GM12878 (cell line): ENCODE results near the gene SLC35A2. TPM values are rescaled to one million over a fixed set of nuclear protein-coding genes. Genes with fewer than 3 reads are reported as not detected.

ENCODE experiments used
- ATAC-seq: fragments of 200-7000 bp; cut with Tn5 transposase; 3 replicates; pipeline ENCODE4 v1.9.1; 2020; ENCODE audit warnings: mild to moderate bottlenecking, moderate library complexity
- BruUV-seq: library from RNA; stranded (reverse); fragments of 400-500 nt; replicated peaks from 2 replicates; lab custom pipeline; 2021; lab: Mats Ljungman, UMichigan
- CTCF ChIA-PET: fragments of 300-600 bp; sonication (Branson Sonifier 250); formaldehyde crosslinking; extraction: SDS; loops from one replicate; lab custom pipeline; 2021; ENCODE audit warnings: inconsistent platforms; lab: Yijun Ruan, JAX
- POLR2A ChIA-PET: fragments of 350-600 bp; formaldehyde crosslinking; extraction: SDS; loops from one replicate; lab custom pipeline; 2021; ENCODE audit warnings: inconsistent platforms; lab: Charles Lee
- RAD21 ChIA-PET: fragments of 300-600 bp; sonication (Branson Sonifier 250); formaldehyde crosslinking; loops from one replicate; lab custom pipeline; 2023; ENCODE audit warnings: antibody characterized with exemption; ENCODE audit not compliant: unreplicated experiment; lab: Charles Lee
- SMC1A ChIA-PET: fragments of 300-600 bp; sonication (Branson Sonifier 250); formaldehyde crosslinking; loops from one replicate; lab custom pipeline; 2023; ENCODE audit not compliant: unreplicated experiment, uncharacterized antibody; lab: Charles Lee
- DNase-seq: peaks from one replicate; pipeline ENCODE4 v3.0.0-alpha.2; 2011; ENCODE audit warnings: low read depth, low spot score
- FAIRE-seq: peaks from 3 replicates; lab custom pipeline; 2011; peaks lifted over from hg19 to GRCh38; lab: Jason Lieb, UNC
- H2AFZ ChIP-seq: 2 replicates; pipeline ENCODE4 v1.6.0; 2011; ENCODE audit warnings: low read depth, low read length, control low read depth; ENCODE audit not compliant: control insufficient read depth
- H3K27ac ChIP-seq: 2 replicates; pipeline ENCODE4 v1.5.1; 2011; ENCODE audit warnings: control low read depth; ENCODE audit not compliant: control insufficient read depth, insufficient read depth
- H3K27me3 ChIP-seq, 2 experiments: replicated peaks in 1 of 2; 2 replicates each; pipeline versions ENCODE4 v1.6.0 to v1.6.1; 2011; ENCODE audit warnings: low read length in 1 of 2; ENCODE audit not compliant: control insufficient read depth in 2 of 2, insufficient read depth in 2 of 2
- H3K36me3 ChIP-seq, 2 experiments: 2 replicates each; pipeline ENCODE4 v1.5.1; 2011; ENCODE audit warnings: low read length in 1 of 2; ENCODE audit not compliant: control insufficient read depth in 2 of 2, insufficient read depth in 2 of 2
- H3K4me1 ChIP-seq: 2 replicates; pipeline ENCODE4 v1.6.1; 2011; ENCODE audit warnings: mild to moderate bottlenecking, low read length, moderate library complexity, mixed read lengths; ENCODE audit not compliant: control insufficient read depth, insufficient read depth
- H3K4me2 ChIP-seq: 2 replicates; pipeline ENCODE4 v1.6.0; 2011; ENCODE audit warnings: control low read depth; ENCODE audit not compliant: control insufficient read depth, insufficient read depth
- H3K4me3 ChIP-seq: fragments of 200-600 bp; sonication (generic); 2 replicates; pipeline ENCODE4 v1.5.1; 2016
- H3K79me2 ChIP-seq: 2 replicates; pipeline ENCODE4 v1.6.0; 2011; ENCODE audit warnings: low read length; ENCODE audit not compliant: control insufficient read depth, insufficient read depth
- H3K9ac ChIP-seq: 2 replicates; pipeline ENCODE4 v1.8.0; 2011; ENCODE audit warnings: low read length, control low read depth, mixed read lengths; ENCODE audit not compliant: control insufficient read depth, insufficient read depth
- H3K9me3 ChIP-seq: replicated peaks from 3 replicates; pipeline ENCODE4 v1.5.1; 2011; ENCODE audit warnings: mild to moderate bottlenecking, low read length; ENCODE audit not compliant: control insufficient read depth, insufficient read depth
- H4K20me1 ChIP-seq: 2 replicates; pipeline ENCODE4 v1.6.0; 2011; ENCODE audit not compliant: control insufficient read depth, insufficient read depth
- BCL3 ChIP-seq: IDR thresholded peaks from 2 replicates; pipeline ENCODE4 v1.6.1; 2011; ENCODE audit warnings: borderline replicate concordance, low read depth, mild to moderate bottlenecking, moderate library complexity, low read length; ENCODE audit not compliant: insufficient read depth, poor library complexity, severe bottlenecking
- CBFB ChIP-seq: IDR thresholded peaks from 2 replicates; pipeline ENCODE4 v1.6.1; 2016; ENCODE audit warnings: antibody characterized with exemption, low read depth
- FOS ChIP-seq: IDR thresholded peaks from 3 replicates; pipeline ENCODE4 v1.6.1; 2011; ENCODE audit warnings: borderline replicate concordance; ENCODE audit not compliant: insufficient read length; ENCODE audit errors: extremely low read depth
- IKZF1 ChIP-seq: fragments of 450-650 bp; conservative IDR thresholded peaks from 2 replicates; pipeline ENCODE4 v1.6.1; 2017; ENCODE audit warnings: antibody characterized with exemption, mild to moderate bottlenecking
- IKZF2 ChIP-seq, 2 experiments: fragments of 450-650 bp; IDR thresholded peaks; 2 replicates each; pipeline ENCODE4 v1.6.1; 2017; ENCODE audit warnings: mild to moderate bottlenecking in 2 of 2, moderate library complexity in 2 of 2
- NR2C2 ChIP-seq: IDR thresholded peaks from 2 replicates; pipeline ENCODE4 v1.6.1; 2011; ENCODE audit warnings: borderline replicate concordance, low read depth; ENCODE audit not compliant: control insufficient read depth, insufficient read length
- PML ChIP-seq: IDR thresholded peaks from 2 replicates; pipeline ENCODE4 v1.6.1; 2012; ENCODE audit warnings: low read length, inconsistent platforms
- SMARCA5 ChIP-seq: fragments of 450-650 bp; IDR thresholded peaks from 2 replicates; pipeline ENCODE4 v1.6.1; 2017; ENCODE audit warnings: mild to moderate bottlenecking
- WGBS: methylation state at CpG from one replicate; pipeline ENCODE4 v1.1.6; 2016; ENCODE audit warnings: low lambda C conversion rate; ENCODE audit not compliant: insufficient replicate concordance, insufficient coverage; ENCODE audit errors: missing lambda C conversion rate; 5-methylcytosine and 5-hydroxymethylcytosine counted together
- in situ Hi-C: fragments of 300-500 bp; cut with MboI; formaldehyde crosslinking; loops from 9 replicates; pipeline ENCODE4 v1.14.3; 2018; ENCODE audit warnings: mixed read lengths
- intact Hi-C: fragments of 100-400 bp; cut with micrococcal nuclease; formaldehyde crosslinking; loops from one replicate; pipeline ENCODE4 v1.14.2; 2022; ENCODE audit not compliant: unreplicated experiment
- polyA plus RNA-seq, 11 experiments: library from polyadenylated mRNA; depleted of rRNA in 4 of 11; unstranded in 6 of 11; stranded (reverse) in 5 of 11; fragments of >200 nt; fragmentation: Nextera tagmentation in 4 of 11; fragmentation: Illumina TruSeq in 1 of 11; extraction: Ambion mirVana in 4 of 11; extraction: Trizol in 1 of 11; gene quantifications; 1 replicate in 1 of 11; 2 replicates in 10 of 11; pipeline versions ENCODE4 v1.2.1 to v1.2.3, GENCODE V29; 2011 to 2016; ENCODE audit warnings: inconsistent platforms in 2 of 11, missing spikeins in 2 of 11, low read depth in 1 of 11
- total RNA-seq, 4 experiments: library from RNA; depleted of rRNA in 3 of 4; stranded (reverse); fragments of >200 nt in 3 of 4; fragmentation: Illumina TruSeq in 1 of 4; extraction: Trizol in 1 of 4; gene quantifications; 2 replicates each; pipeline versions ENCODE4 v1.2.1 to v1.2.3, GENCODE V29; 2013 to 2021

Gene SLC35A2
- total and polyA plus RNA-seq, 10 of the 15 experiments (the other 5 are each of a cell fraction or from before 2014, with no cell fraction given) = 2.1 to 27.4 (median 14.9) TPM

GRCh38 chrX:48919360-48919841, 8.0 kb upstream of the SLC35A2 start:
- TSS peak; percentile 97 for BruUV-seq
- in situ Hi-C loops = no loop called here
- Histone ChIP-seq H3K9me3 (no peaks in the 10 kb centered on the region; the same call in 2 of the 3 replicates), H3K27me3 (no peaks in the 10 kb centered on the region), H2AFZ (no peak overlapping the region), H3K27ac (peak overlapping the region; percentile 51), H3K79me2 (peaks cover 38% of the 10 kb centered on the region), H3K4me1 (peaks cover 9% of the 10 kb centered on the region), H3K36me3 (no peaks in the 10 kb centered on the region; a peak in 1 of 4 replicates), H3K4me2 (peak overlapping the region; percentile 56; the same call in 1 of the 2 replicates), H4K20me1 (peaks cover 3% of the 10 kb centered on the region)
- SMC1A ChIA-PET = interaction anchor here (2.3 kb wide), 1 partner anchor 18 kb away, joined by 12 read pairs; no protein-coding TSS in a partner anchor
- FAIRE-seq (peak; percentile 7), DNase-seq (no peak)
- CTCF ChIA-PET = interaction anchor here (1.0 to 1.6 kb wide), 3 partner anchors 18 to 26 kb away, joined by 3 to 8 read pairs (median 6); no protein-coding TSS in a partner anchor
- WGBS = 36% methylated on average over 15 of the region's 15 CpGs
- no peak for TF ChIP-seq FOS
- TF ChIP-seq IKZF1 = peak; percentile 13
- TF ChIP-seq BCL3 = peak; percentile 1
- 0 out of 2 replicates have a peak, but pooled peaks have one; percentile 7 for TF ChIP-seq CBFB
- 0 out of 4 replicates have a peak, but pooled peaks have one; percentile 8 to 36 for TF ChIP-seq IKZF2 (IDR thresholded peaks at IDR 0.05)
- no peak for TF ChIP-seq SMARCA5
- TF ChIP-seq PML = peak; percentile 57; the same call in 1 of the 2 replicates
- no peak for TF ChIP-seq NR2C2
- TF ChIP-seq, all 136 proteins: peak for 5
- Histone ChIP-seq H3K4me3 (peak overlapping the region; percentile 43; the same call in 1 of the 2 replicates), H3K9ac (peak overlapping the region; percentile 58)
- intact Hi-C loops = loop anchor here (1.0 to 5.0 kb wide), 3 partner anchors 18 to 123 kb away; partner anchors contain the start of genes OTUD5 and TFE3
- ATAC-seq = peak; percentile 48
- POLR2A ChIA-PET = interaction anchor here (0.6 to 2.9 kb wide), 3 partner anchors 20 to 236 kb away, joined by 3 to 21 read pairs (median 3); no protein-coding TSS in a partner anchor
- RAD21 ChIA-PET = interaction anchor here (0.6 to 1.0 kb wide), 4 partner anchors 13 to 20 kb away, joined by 3 to 5 read pairs (median 4); no protein-coding TSS in a partner anchor
